Esophagus muscularis mucosa (tissue), 4 donors: ENCODE results near the gene NFKBIL1.
A peak's percentile ranks its signal among the peaks of the same experiment; 100 is the strongest.

Source experiments
- CTCF ChIP-seq, 3 experiments: fragments of 200-600 bp in 2 of 3; fragments of 450-650 bp in 1 of 3; sonication (generic) in 2 of 3; IDR thresholded peaks; one replicate each; pipeline ENCODE4 v1.5.1; 2017 to 2019; ENCODE audit warnings: antibody characterized with exemption in 3 of 3, mild to moderate bottlenecking in 2 of 3, moderate library complexity in 1 of 3
- EP300 ChIP-seq: sonication (generic); formaldehyde crosslinking; IDR thresholded peaks from one replicate; pipeline ENCODE4 v1.6.1; 2017; ENCODE audit warnings: antibody characterized with exemption
- POLR2A ChIP-seq: fragments of 450-650 bp; IDR thresholded peaks from one replicate; pipeline ENCODE4 v1.6.1; 2017; ENCODE audit warnings: antibody characterized with exemption, moderate library complexity, mild to moderate bottlenecking, low read depth

- TF ChIP-seq CTCF (IDR thresholded peaks at IDR 0.05) (no peak), EP300 (no peak), POLR2A (peak; percentile 60)
Observed at GRCh38 chr6:31541658-31542521, 5.5 kb upstream of the NFKBIL1 start, which contains the start of gene DDX39B.
